Upper lobe of right lung (tissue), 1 donor: ENCODE measurements around the gene CELSR2. TPM values are rescaled to one million over a fixed set of nuclear protein-coding genes. Genes with fewer than 3 reads are reported as not detected.
A peak's percentile ranks its signal among the peaks of the same experiment; 100 is the strongest.

Experiments used
- ATAC-seq: fragments of 200-7000 bp; cut with Tn5 transposase; one replicate; pipeline ENCODE4 v1.9.1; 2020; ENCODE audit warnings: mild to moderate bottlenecking, moderate library complexity
- DNase-seq: peaks from one replicate; pipeline ENCODE4 v3.0.0-alpha.2; 2020
- H3K27ac ChIP-seq: fragments of 200-600 bp; one replicate; pipeline ENCODE4 v1.8.0; 2022
- H3K27me3 ChIP-seq: fragments of 200-600 bp; one replicate; pipeline ENCODE4 v1.8.0; 2022; ENCODE audit warnings: mild to moderate bottlenecking
- H3K36me3 ChIP-seq: fragments of 200-600 bp; one replicate; pipeline ENCODE4 v1.8.0; 2022
- H3K4me1 ChIP-seq: fragments of 200-600 bp; one replicate; pipeline ENCODE4 v1.8.0; 2022
- H3K4me3 ChIP-seq: fragments of 200-600 bp; one replicate; pipeline ENCODE4 v1.8.0; 2022; ENCODE audit warnings: mild to moderate bottlenecking
- H3K9me3 ChIP-seq: fragments of 200-600 bp; one replicate; pipeline ENCODE4 v1.8.0; 2022
- CTCF ChIP-seq: fragments of 200-600 bp; IDR thresholded peaks from one replicate; pipeline ENCODE4 v1.8.0; 2022; ENCODE audit warnings: antibody characterized with exemption
- intact Hi-C: fragments of 100-400 bp; cut with DNase I; formaldehyde crosslinking; loops from one replicate; pipeline ENCODE4 v1.11.0; 2022
- total RNA-seq: library from RNA; stranded (reverse); fragmentation: NEBNext Ultra II Directional; extraction: Animal tissue kit (Norgen Biotek cat#: 25700); gene quantifications from one replicate; pipeline ENCODE4 v1.2.1, GENCODE V29; 2021
- donor health status: DM: no; HTN: yes; CAD: no; lungs with severe emphysema.

CELSR2 gene
- total RNA-seq, 1 donor from 2014 or later = 7.4 TPM

GRCh38 chr1:109261006-109261405, 11.7 kb downstream of the CELSR2 start:
- peaks cover 7% of the 10 kb centered on the region for H3K4me1 ChIP-seq
- intact Hi-C loops = loop anchor here (5.0 kb wide), 1 partner anchor 141 kb away; no protein-coding TSS in a partner anchor
- DNase-seq (no peak), ATAC-seq (no peak)
- H3K27me3 ChIP-seq = no peaks in the 10 kb centered on the region
- H3K36me3 ChIP-seq = no peaks in the 10 kb centered on the region
- no peak overlapping the region for H3K27ac ChIP-seq
- H3K4me3 ChIP-seq = no peak overlapping the region
- TF ChIP-seq CTCF = no peak
- no peaks in the 10 kb centered on the region for H3K9me3 ChIP-seq

- intact Hi-C loops = loop anchor here (5.0 kb wide), 1 partner anchor 141 kb away; no protein-coding TSS in a partner anchor
- Histone ChIP-seq H3K36me3 (no peaks in the 10 kb centered on the region), H3K9me3 (no peaks in the 10 kb centered on the region), H3K27me3 (no peaks in the 10 kb centered on the region), H3K4me3 (no peak overlapping the region), H3K4me1 (peaks cover 7% of the 10 kb centered on the region), H3K27ac (no peak overlapping the region)
- DNase-seq (no peak), ATAC-seq (no peak)
- TF ChIP-seq CTCF = no peak
Measured at GRCh38 chr1:109261578-109261977, 12.2 kb downstream of the CELSR2 start.

- intact Hi-C loops = loop anchor here (5.0 kb wide), 1 partner anchor 140 kb away; no protein-coding TSS in a partner anchor
- no peak for ATAC-seq
- no peak overlapping the region for H3K4me3 ChIP-seq
- H3K4me1 ChIP-seq = peaks cover 7% of the 10 kb centered on the region
- H3K9me3 ChIP-seq = no peaks in the 10 kb centered on the region
- no peaks in the 10 kb centered on the region for H3K27me3 ChIP-seq
- no peak overlapping the region for H3K27ac ChIP-seq
- no peak for TF ChIP-seq CTCF
- DNase-seq = no peak
- no peaks in the 10 kb centered on the region for H3K36me3 ChIP-seq
Measured at GRCh38 chr1:109262231-109263055, 13.1 kb downstream of the CELSR2 start.

- no peaks in the 10 kb centered on the region for H3K27me3 ChIP-seq
- no peak for ATAC-seq
- H3K9me3 ChIP-seq = no peaks in the 10 kb centered on the region
- H3K4me1 ChIP-seq = peaks cover 7% of the 10 kb centered on the region
- DNase-seq = no peak
- H3K36me3 ChIP-seq = no peaks in the 10 kb centered on the region
- no peak overlapping the region for H3K27ac ChIP-seq
- H3K4me3 ChIP-seq = no peak overlapping the region
- TF ChIP-seq CTCF = no peak
- intact Hi-C loops = loop anchor here (5.0 kb wide), 1 partner anchor 139 kb away; no protein-coding TSS in a partner anchor
Measured at GRCh38 chr1:109263234-109263596, 13.9 kb downstream of the CELSR2 start.

GRCh38 chr1:109263597-109264378, 14.4 kb downstream of the CELSR2 start:
- TF ChIP-seq CTCF = peak; percentile 97
- intact Hi-C loops = loop anchor here (5.0 kb wide), 1 partner anchor 139 kb away; no protein-coding TSS in a partner anchor
- DNase-seq = peak; percentile 97
- Histone ChIP-seq H3K4me1 (peaks cover 7% of the 10 kb centered on the region), H3K27me3 (no peaks in the 10 kb centered on the region), H3K36me3 (no peaks in the 10 kb centered on the region), H3K9me3 (no peaks in the 10 kb centered on the region), H3K4me3 (no peak overlapping the region), H3K27ac (no peak overlapping the region)
- peak; percentile 98 for ATAC-seq
